T-helper 22 cell (primary cell): Measurements from ENCODE around the gene GLT8D2.
"Not testable (repeated sequence)": the region's sequence is repeated elsewhere in the genome, so short reads cannot be mapped to it uniquely, and the experiment has no call there.

Experiments
- DNase-seq: peaks from one replicate; pipeline ENCODE4 v3.0.0-alpha.2; 2020; ENCODE audit warnings: low read depth

GLT8D2 gene

DNA sequence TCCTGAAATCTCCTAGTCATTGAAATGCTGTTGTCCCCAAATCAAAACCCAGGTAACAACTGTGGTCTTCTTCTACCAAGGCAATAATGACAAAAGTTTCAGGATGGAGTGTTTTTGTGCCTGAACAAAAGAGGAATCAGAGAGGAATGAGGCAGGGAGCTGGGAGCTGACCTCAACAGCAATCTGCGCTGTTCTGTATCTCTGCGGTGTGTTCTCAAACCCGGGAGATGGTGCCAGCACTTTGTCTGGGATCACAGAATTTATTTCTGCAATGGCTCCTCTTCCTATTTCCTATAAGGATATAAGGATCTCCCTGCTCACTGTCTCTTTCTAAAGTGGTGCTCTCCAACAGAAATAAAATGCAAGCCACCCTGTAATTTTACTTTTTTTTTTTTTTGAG lies 449 bp upstream of the GLT8D2 start:
- DNase-seq: no peak

DNA sequence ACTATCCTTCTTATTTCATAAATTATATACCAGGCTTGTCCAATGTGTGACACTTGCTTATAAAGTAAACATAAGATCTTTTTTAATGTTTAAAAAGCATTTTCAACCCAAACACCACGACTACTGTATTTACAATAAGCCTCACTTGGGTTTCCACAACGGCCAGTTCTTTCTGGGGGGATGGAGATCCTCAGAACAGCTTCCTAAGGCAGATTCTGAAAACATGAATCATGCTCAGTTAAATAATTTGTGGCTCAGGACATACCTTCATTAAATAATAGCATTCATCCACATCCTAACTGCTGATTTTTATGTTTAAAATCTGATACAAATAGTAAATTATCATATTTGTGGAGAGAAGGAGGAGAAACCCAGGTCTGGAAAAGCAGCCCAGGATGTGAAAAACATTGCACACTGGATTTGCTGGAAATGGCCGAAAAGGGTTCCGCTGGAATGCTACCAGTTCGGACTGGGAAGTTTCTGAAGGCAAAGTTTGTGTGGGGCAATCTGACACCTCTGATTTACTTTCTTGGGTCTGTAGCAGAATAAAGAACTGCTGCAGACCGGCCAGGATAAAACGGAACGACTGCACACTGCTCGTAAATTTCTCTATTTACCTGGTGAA lies 597 bp downstream of the GLT8D2 start:
- DNase-seq: no peak

DNA sequence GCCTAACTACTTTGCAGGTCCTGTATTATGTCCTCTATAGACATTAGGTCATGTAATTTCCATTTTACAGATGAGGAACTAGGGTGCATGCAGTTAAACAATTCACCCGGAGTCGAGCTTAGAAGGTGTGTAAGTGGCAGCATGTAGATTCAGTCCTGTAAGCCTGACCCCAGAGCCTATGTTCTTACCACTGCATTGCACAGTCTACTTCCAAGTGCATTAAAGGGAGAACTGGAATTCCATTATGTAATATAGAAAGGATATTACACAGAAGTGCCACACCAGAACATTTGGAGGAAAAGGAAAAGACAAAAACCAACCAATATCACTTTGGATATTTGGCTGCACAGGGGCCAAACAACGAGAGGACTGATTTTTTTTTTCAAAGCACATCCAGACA lies 1.2 kb downstream of the GLT8D2 start:
- DNase-seq: no peak

DNA sequence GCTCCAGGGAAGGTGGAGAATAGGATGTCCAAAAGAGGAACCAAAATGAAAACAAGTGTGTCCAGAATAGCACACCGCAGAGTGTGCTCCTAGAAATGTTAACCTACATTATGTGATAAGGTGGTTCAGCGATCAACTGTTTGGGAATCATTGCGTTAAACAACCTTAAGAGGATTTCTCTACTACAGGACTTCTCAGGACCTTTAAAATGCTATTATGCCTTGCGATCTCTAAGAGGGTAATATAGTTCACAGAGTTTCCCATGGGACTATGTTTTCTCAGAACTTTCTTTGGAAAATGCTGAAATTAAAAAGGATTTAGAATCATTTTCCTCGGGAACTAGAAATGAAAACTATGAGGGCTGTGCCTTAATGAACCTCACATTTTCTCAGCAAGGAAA lies 1.8 kb downstream of the GLT8D2 start:
- no peak for DNase-seq

DNA sequence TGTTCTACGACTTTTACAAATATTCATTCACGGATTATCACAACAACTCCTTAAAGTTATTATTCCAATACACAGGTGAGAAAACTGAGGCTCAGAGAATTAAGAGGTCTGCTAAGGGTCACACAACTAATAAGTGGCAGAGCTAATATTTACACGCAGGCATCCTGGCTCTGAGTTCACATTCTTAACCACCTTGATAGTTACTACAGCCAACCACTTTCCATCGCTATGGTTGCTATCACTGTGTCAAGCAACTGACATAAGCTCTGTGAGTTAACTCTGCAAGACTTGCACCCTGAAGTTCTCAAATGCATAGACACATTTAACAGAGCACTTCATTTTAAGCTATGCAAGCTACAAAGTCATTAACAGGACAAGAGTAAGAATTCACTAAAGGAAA lies 3.7 kb downstream of the GLT8D2 start:
- DNase-seq: no peak

DNA sequence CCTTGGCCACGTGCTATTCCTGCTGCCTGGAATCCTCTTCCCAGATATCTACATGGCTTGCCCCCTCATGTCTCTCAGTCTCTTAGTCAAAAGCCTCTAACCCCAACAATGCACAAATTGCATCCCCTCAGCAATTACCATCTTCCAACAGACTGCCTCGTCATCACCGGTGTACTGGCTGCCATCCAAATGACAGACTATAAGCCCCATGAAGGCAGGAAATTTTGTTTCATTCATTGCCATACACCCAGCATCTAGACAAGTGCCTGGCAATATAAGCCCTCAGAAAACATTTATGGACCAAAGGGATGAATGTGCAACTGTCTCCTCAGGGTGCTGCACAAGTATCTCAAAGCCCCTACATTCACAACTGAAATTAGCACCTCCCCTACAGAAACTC lies 5.8 kb downstream of the GLT8D2 start:
- no peak for DNase-seq

DNA sequence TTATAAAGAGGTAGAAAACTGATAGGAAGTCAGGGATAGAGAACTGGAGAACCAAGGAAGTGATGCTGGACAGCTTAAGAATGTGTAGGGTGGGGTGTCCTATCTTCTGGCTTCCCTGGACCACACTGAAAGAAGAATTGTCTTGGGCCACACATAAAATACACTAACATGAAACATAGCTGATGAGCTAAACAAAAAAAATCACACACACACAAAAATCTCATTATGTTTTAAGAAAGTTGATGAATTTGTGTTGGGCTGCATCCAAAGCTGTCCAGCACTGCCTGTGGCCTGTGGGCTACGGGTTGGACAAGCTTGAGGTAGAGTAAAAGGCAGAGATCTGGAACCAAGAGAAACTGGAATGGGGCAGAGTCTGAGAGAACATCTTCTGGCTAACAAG lies 7.4 kb downstream of the GLT8D2 start:
- no peak for DNase-seq

DNA sequence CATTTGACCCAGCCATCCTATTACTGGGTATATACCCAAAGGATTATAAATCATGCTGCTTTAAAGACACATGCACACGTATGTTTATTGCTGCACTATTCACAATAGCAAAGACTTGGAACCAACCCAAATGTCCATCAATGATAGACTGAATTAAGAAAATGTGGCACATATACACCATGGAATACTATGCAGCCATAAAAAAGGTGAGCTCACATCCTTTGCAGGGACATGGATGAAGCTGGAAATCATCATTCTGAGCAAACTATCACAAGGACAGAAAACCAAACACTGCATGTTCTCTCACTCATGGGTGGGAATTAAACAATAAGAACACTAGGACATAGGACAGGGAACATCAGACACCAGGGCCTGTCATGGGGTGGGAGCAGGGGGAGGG lies 10.2 kb downstream of the GLT8D2 start:
- DNase-seq: not testable (repeated sequence)

DNA sequence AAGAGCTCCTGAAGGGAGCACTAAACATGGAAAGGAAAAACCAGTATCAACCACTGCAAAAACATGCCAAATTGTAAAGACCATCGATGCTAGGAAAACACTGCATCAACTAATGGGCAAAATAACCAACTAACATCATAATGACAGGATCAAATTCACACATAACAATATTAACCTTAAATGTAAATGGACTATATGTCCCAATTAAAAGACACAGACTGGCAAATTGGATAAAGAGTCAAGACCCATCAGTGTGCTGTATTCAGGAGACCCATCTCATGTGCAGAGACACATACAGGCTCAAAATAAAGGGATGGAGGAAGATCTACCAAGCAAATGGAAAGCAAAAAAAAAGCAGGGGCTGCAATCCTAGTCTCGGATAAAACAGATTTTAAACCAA lies 13.8 kb downstream of the GLT8D2 start:
- not testable (repeated sequence) for DNase-seq

DNA sequence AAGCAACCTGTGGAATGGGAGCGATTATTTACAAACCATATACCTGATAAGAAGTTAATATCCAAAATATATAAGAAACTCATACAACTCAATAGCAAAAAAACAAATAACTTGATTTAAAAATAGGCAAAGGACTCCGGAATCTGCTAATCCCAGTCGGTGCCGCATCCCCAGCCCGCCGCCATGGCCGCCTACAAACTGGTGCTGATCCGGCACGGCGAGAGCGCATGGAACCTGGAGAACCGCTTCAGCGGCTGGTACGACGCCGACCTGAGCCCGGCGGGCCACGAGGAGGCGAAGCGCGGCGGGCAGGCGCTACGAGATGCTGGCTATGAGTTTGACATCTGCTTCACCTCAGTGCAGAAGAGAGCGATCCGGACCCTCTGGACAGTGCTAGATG lies 19.4 kb downstream of the GLT8D2 start:
- not testable (repeated sequence) for DNase-seq

DNA sequence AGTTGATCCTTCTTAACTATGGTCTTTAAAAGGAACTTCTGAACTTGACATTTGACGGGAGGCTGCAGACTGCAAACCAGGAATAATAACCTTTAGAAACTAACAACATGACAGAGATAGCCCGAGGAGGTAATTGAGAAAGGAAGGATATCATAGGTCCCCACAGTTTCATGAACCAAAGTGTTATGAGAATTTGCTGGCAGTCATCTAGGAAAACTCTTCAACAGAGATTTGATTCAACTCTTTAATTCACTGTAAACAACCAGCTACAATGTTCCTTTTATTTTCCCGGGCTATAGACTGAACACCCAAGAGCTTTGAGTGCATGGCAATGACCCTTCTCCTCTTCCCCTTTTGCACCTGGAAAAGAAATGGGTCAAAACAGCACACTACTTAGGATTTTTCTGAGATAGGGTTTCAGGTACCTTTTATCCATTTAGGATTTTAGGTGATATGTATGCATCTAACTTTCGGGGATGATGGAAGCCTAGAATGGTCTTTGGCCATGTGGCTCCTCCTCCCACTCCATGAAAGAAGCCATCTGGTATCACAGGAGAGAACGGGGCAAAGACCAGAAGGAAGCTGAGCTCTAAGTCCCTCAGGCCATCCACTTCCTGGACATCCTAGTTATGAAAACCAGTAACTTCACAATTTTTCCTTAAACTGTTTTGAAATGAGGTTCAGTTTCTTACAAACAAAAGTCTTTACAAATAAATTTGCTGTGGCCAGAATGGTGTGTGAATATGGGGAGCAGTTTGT lies 23.0 kb downstream of the GLT8D2 start:
- DNase-seq: no peak

DNA sequence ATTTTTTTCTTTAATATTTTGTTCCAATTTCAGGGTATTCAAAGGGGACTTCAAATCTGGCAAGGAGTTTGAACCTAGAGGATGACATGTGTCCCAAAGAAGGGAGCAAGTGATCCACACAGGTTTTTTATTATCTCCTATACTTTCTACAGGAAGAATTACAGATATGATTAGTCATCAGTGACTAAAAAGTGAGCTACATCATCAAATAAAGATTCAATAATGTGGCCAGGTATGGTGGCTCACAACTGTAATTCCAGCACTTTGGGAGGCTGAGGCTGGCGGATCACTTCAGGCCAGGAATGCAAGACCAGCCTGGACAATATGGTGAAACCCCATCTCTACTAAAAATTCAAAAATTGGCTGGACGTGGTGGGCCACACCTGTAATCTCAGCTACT lies 24.2 kb downstream of the GLT8D2 start:
- no peak for DNase-seq

DNA sequence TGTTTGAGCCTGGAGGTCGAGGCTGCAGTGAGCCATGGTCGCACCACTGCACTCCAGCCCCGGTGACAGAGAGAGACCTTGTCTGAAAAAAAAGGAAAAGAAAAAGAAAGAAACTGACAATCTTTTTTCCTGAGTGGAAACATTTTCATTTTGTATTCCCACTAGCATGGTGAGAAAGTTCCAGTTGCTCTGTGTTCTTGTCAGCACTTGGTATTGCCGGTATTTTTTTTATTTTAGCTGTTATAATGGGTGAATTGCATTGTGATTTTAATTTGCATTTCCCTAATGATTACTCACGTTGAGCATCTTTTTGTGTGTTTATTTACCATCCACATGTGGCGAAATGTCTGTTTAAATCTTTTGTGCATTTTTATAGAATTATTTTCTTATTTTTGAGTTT lies 25.6 kb downstream of the GLT8D2 start:
- no peak for DNase-seq

DNA sequence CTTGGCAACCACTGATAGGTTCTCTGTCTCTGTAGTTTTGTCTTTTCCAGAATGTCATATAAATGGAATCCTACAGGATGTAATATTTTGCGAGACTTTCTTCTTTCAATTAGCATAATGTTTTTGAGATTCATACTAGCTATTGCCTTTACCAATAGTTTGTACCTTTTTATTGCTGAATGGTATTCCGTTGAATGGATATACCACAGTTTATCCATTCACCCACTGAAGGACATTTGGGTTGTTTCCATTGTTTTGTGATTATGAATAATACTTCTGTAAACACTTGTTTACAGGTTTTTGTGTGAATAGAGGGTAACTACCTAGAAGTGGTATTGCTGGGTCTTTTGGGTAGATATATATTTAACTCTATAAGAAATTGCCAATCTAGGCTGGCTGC lies 26.3 kb downstream of the GLT8D2 start:
- no peak for DNase-seq

DNA sequence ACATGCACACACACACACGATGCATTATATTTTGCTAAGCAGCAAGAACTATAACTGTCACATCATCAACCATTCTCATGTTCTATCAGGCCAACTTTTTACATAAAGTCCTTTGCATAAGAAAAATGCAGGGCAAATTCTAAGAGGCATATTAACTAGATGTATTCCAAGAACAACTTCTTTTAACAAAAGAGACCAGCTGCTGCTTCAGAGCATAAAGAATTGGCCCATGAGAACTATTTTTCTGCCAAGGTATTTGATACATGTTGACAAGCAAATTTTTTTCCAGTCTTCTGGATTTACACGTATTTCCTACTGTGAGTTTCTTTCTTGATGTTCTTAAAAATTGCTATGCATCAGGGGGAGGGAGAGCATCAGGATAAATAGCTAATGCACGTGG lies 27.2 kb downstream of the GLT8D2 start:
- DNase-seq: no peak

DNA sequence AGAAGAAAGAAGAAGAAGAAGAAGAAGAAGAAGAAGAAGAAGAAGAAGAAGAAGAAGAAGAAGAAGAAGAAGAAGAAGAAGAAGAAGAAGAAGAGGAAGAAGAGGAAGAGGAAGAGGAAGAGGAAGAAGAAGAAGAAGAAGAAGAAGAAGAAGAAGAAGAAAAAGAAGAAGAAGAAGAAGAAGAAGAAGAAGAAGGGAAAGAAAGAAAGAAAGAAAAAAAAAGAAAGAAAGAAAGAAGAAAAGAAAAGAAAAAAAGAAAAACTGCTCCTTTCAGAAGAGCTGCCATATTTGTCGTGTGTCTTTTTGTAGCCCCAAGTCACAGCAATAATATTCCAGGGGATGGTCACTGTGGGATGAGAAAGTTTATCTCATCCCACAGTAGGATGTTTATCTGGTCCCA lies 28.1 kb downstream of the GLT8D2 start:
- DNase-seq: not testable (repeated sequence)

DNA sequence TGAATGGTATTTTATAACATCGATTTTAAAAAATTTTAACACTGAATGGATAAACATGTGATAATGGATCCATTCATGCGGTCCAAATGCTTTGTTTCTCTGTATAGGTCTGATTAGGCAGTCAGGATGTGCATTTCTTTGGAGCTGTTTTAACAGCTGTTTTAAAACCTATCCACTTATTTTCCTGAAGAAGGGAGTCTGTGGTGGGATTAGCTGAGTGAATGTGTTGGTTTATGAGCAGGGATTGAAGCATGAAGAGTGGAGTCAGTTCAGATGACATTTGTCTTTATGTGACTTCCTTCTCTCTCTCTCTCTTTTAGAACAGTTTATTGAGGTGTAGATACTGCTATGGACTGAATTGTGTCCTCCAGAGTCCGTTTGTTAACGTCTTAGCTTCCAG lies 37.7 kb downstream of the GLT8D2 start:
- no peak for DNase-seq

DNA sequence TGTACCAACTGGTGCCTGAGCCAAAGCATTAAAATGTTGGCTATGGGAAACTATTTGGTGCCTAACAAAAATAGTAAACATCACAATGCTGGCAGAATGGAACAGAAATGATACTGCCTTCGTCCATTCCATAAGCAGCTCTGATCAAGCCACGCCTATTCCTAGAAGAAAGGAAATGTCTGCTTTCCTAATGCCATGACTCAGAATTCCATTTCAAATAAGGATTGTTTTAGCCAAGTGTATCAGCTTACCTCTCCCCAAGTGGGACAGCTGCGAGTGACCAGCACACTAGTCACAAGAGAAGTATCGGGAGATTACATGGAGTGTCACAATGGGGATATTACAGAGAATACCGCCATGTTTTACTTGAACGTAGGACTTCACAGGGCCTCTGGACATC lies 38.7 kb downstream of the GLT8D2 start:
- DNase-seq: no peak

DNA sequence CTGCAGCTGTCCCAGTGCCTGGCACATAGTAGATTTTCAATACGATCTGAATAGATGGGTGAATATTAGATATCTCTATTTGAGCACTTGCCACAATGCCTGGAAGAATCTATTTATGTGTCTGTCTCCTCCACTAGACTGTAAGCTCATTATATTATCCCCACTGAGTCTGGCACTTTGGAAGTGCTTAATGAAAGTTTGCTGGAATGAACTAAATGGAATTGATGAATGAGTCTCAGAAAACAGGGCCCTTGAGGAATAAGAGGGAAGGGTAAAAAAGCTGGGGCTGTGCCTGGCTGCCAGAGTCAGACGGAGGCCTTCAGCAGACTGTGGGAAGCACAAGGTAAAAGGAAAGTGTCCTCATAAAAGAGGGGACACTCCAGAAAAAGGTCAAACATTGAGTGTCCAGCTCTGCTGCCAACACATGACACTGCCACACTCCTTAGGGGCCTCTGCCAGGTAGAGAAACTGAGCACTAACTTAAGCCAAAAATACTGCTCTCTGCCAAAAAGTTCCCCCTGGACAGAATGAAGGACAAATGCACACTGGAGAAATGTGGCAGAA lies 39.3 kb downstream of the GLT8D2 start:
- no peak for DNase-seq

DNA sequence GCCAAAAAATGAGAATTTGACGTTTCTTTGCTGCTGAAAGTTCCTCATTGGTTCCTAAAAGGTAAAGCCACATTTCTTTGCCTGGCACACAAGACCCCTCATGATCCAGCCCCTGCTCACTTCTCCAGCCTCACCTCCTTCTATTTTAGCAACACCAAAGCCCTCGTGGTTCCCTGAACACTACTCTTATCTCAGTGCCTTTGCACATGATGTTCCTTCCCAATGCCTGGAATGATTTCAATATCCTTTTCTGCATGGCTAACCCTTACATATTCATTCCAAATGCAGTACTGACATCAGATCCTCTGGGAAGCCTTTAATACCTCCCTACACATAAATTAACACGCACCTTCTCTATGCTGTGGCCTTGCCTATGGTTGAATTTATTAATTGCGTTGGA lies 39.9 kb downstream of the GLT8D2 start:
- no peak for DNase-seq

DNA sequence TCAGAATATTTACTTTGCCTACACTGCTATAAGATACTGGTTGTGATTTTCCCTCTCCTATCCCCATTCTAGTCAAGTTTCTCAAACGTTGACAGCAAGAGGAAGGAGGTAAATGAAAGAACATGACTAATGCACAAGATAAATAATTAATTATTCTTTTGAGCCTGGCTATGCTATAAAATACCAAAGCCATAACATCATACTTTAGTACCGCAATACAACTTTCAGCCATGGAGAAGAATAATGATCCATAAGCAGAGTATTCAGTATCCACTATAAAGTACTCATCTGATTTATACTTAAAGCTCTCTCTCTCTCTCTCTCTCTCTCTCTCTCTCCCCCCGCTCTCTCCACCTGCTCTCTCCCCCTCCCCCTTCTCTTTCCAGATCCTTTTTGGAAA lies 43.1 kb downstream of the GLT8D2 start:
- DNase-seq: no peak

DNA sequence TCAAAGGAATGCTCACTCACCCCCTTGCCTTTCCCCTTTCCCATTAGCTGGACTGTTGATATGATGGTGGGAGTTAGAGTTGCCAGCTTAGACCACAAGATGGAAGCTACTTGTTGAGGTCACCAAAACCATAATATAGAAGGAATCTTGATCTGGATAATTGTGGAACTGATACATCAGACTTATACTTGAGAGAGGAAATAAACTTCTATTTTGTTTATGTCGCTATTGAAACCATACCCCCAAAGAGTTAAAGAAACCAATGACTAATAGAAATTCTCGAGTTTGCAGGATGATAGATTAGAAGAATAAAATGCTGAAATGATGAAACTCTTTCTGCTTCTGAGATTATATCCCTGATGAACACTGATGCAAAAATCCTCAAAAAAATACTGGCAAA lies 46.4 kb downstream of the GLT8D2 start:
- DNase-seq: no peak

DNA sequence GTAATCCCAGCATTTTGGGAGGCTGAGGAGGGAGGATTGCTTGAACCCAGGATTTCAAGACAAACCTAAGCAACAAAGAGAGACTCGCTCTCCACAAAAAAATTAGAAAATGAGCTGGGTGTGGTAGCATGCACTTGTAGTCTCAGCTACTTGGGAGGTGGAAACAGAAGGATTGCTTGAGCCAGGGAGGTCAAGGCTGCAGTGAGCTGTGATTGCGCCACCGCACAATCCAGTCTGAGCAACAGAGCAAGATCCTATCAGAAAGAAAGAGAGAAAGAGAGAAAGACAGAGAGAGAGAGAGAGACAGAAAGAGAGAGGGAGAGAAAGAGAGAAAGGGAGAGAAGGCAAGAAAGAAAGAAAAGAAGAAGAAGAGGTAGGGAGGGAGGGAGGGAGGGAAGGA lies 47.3 kb downstream of the GLT8D2 start:
- no peak for DNase-seq
